Measurements from ENCODE around the gene FTO. TPM values are rescaled to one million over a fixed set of nuclear protein-coding genes. Genes with fewer than 3 reads are reported as not detected.

Gene FTO
- total RNA-seq, 4 donors from 2014 or later: 29.0 to 64.1 (median 48.1) TPM

DNA sequence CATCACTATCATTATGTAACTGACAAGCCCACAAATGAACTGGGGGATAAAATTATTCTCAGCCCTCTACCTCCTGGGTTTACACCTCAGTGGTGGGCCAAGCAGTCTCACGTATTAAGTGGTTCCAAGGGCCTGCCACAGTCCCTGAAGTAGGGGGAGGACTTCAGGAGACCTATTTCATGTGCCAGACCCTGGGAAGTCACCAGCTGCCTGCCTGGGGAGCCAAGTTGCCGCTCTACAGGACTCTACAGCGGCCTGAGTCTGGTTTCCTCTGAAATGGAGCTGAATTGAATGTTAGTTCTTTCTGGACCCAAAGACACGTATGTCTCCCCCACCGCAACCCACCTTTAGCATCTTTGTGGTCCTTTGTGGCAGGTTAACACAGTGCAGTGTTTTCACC lies 395.7 kb downstream of the FTO start:
- no peaks in the 10 kb centered on the region for H3K9me3 ChIP-seq
- no peak overlapping the region for H3K27ac ChIP-seq
- no peaks in the 10 kb centered on the region for H3K27me3 ChIP-seq
- no peak overlapping the region for H3K4me3 ChIP-seq
- intact Hi-C loops (cut with DNase I): no loop called here
- WGBS, 2 donors: 75 to 95% methylated on average over 2 to 4 of the region's 5 CpGs
- no peak for DNase-seq
- no peaks in the 10 kb centered on the region for H3K4me1 ChIP-seq
- H3K36me3 ChIP-seq: peaks cover 0 to 5% (median 0%) of the 10 kb centered on the region in 3 donors
- TF ChIP-seq CTCF (IDR thresholded peaks at IDR 0.05) (no peak), POLR2A (IDR thresholded peaks at IDR 0.05) (no peak)

DNA sequence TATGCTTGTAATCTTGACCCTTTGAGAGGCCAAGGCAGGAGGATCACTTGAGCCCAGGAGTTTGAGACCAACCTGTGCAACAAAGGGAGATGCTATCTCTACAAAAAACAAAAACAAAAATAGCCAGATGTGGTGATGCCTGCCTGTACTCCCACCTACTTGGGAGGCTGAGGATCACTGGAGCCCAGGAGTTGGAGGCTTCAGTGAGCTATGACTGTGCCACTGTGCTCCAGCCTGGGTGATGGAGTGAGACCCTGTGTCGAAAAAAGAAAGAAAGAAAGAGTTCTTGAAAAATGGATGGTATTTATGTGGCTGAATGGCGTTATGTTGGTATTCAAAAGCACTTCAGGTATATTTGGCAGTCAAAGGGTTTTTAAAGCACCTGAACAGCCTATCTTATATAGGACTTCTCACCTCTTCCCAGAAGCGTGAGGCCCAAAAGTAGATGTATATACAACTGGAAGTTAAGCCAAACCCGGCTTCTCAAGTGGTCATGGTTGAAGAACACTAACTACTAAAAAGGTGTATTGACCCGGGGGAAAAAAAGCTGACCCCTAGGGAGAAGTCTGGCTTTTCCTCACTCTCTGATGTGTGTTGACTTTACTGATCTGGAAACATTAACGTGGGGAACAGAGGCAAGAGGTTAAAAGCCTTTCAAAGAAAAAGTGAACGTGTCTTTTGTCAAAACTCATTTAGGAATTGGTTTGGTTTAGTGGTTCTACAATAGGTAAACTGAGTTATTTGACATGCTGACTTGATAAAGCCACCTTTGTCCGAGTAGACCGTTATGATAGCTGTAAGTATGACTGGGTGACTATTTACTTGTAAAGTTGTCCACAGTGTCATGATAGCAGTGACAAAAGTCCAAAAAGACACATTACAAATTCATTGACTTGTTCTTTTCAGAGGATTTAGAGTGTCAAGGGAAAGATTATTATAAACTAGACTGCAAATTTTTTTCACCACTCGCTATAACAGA lies 399.2 kb downstream of the FTO start:
- 85 to 87% methylated on average over 10 of the region's 10 CpGs for WGBS, 2 donors
- DNase-seq: no peak
- intact Hi-C loops (cut with DNase I): no loop called here
- Histone ChIP-seq H3K27ac (no peak overlapping the region), H3K4me3 (no peak overlapping the region), H3K36me3 (no peaks in the 10 kb centered on the region), H3K27me3 (no peaks in the 10 kb centered on the region), H3K9me3 (no peaks in the 10 kb centered on the region), H3K4me1 (no peaks in the 10 kb centered on the region)
- TF ChIP-seq POLR2A (IDR thresholded peaks at IDR 0.05): no peak
- no peak for TF ChIP-seq CTCF (IDR thresholded peaks at IDR 0.05)

GRCh38 chr16:54106057-54106456 lies 402.1 kb downstream of the FTO start:
- Histone ChIP-seq H3K27me3 (no peaks in the 10 kb centered on the region), H3K9me3 (no peaks in the 10 kb centered on the region), H3K27ac (no peak overlapping the region), H3K4me1 (no peaks in the 10 kb centered on the region), H3K36me3 (no peaks in the 10 kb centered on the region), H3K4me3 (no peak overlapping the region)
- no peak for DNase-seq
- 91 to 98% methylated on average over 5 of the region's 5 CpGs for WGBS, 2 donors
- intact Hi-C loops (cut with DNase I): no loop called here
- TF ChIP-seq CTCF (IDR thresholded peaks at IDR 0.05): no peak
- TF ChIP-seq POLR2A (IDR thresholded peaks at IDR 0.05): no peak

DNA sequence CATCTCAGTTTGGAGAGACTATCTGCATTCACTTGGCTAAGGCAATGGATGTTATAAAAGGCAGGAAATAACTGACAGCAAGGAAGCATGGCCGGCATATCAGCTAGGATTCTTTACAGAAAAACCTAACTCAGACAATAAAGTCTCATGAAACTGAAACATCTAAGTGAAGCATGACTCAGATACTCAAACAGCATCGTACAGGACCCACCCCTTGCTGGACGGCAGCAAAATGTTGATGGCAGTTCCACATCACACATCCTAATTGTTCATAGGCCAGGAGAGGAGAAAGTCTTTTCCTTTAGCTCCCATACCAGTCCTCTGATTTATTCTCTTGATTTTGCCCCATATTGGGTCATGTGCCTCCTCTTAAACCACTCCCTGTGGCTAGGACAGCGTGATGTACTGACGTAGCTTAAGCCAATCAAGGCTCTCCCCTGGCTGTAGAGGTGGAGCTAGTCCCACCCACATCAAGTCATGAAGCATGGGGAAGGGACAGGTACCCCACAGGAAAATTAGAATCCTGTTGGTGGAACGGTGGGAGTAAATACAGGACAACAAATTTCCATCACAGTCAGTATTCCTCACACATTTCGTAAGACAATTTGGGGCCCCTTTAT lies 403.7 kb downstream of the FTO start:
- Histone ChIP-seq H3K4me3 (no peak overlapping the region), H3K27me3 (no peaks in the 10 kb centered on the region), H3K4me1 (no peaks in the 10 kb centered on the region), H3K9me3 (no peaks in the 10 kb centered on the region), H3K36me3 (peaks cover 0 to 15% (median under 1%) of the 10 kb centered on the region in 3 donors), H3K27ac (no peak overlapping the region)
- 81 to 92% methylated on average over 6 to 7 of the region's 7 CpGs for WGBS, 2 donors
- intact Hi-C loops (cut with DNase I): no loop called here
- TF ChIP-seq POLR2A (IDR thresholded peaks at IDR 0.05) (no peak), CTCF (IDR thresholded peaks at IDR 0.05) (no peak)
- DNase-seq: no peak

All from esophagus squamous epithelium (tissue), 5 donors.